ENCODE measurements around the gene TEX10. TPM values are rescaled to one million over a fixed set of nuclear protein-coding genes. Genes with fewer than 3 reads are reported as not detected.

The TEX10 gene
- total and polyA plus RNA-seq, 3 donors from 2014 or later = 45.3 to 47.4 (median 45.7) TPM

GRCh38 chr9:100281066-100281465 is 71.7 kb downstream of the TEX10 start:
- Histone ChIP-seq H3K4me3 (no peak overlapping the region), H3K9me3 (no peaks in the 10 kb centered on the region), H3K36me3 (ENCODE audit: low read depth, missing control alignments) (no peaks in the 10 kb centered on the region), H3K27ac (no peak overlapping the region), H3K4me1 (no peaks in the 10 kb centered on the region), H3K27me3 (no peaks in the 10 kb centered on the region)
- intact Hi-C loops (cut with DNase I; ENCODE audit: low total_unique reads) = no loop called here
- DNase-seq = no peak
- no peak for TF ChIP-seq CTCF (IDR thresholded peaks at IDR 0.05)
- no peak for TF ChIP-seq POLR2A (IDR thresholded peaks at IDR 0.05)
- 85 to 88% methylated on average over 2 of the region's 2 CpGs for WGBS, 2 donors

GRCh38 chr9:100277166-100277979 is 75.4 kb downstream of the TEX10 start:
- 80 to 84% methylated on average over 5 of the region's 5 CpGs for WGBS, 2 donors
- intact Hi-C loops (cut with DNase I; ENCODE audit: low total_unique reads) = no loop called here
- H3K4me1 ChIP-seq = no peaks in the 10 kb centered on the region
- no peak overlapping the region for H3K4me3 ChIP-seq
- H3K27ac ChIP-seq = no peak overlapping the region
- H3K9me3 ChIP-seq = no peaks in the 10 kb centered on the region
- H3K36me3 ChIP-seq (ENCODE audit: low read depth, missing control alignments) = no peaks in the 10 kb centered on the region
- H3K27me3 ChIP-seq = no peaks in the 10 kb centered on the region
- TF ChIP-seq POLR2A (IDR thresholded peaks at IDR 0.05) (no peak), CTCF (IDR thresholded peaks at IDR 0.05) (no peak)
- no peak for DNase-seq

- no peaks in the 10 kb centered on the region for H3K27me3 ChIP-seq
- TF ChIP-seq CTCF (IDR thresholded peaks at IDR 0.05) (no peak), POLR2A (IDR thresholded peaks at IDR 0.05) (no peak)
- 94 to 97% methylated on average over 1 of the region's 1 CpG for WGBS, 2 donors
Measured at GRCh38 chr9:100269656-100270055, 83.1 kb downstream of the TEX10 start.

GRCh38 chr9:100268271-100268670 is 84.5 kb downstream of the TEX10 start:
- Histone ChIP-seq H3K9me3 (no peaks in the 10 kb centered on the region), H3K4me1 (no peaks in the 10 kb centered on the region), H3K27me3 (no peaks in the 10 kb centered on the region), H3K27ac (no peak overlapping the region), H3K36me3 (ENCODE audit: low read depth, missing control alignments) (no peaks in the 10 kb centered on the region), H3K4me3 (no peak overlapping the region)
- DNase-seq = no peak
- intact Hi-C loops (cut with DNase I; ENCODE audit: low total_unique reads) = no loop called here
- TF ChIP-seq POLR2A (IDR thresholded peaks at IDR 0.05) (no peak), CTCF (IDR thresholded peaks at IDR 0.05) (no peak)
- WGBS, 2 donors = 93 to 94% methylated on average over 4 of the region's 4 CpGs

More at GRCh38 chr9:100269656-100270055, 83.1 kb downstream of the TEX10 start:
- no peaks in the 10 kb centered on the region for H3K36me3 ChIP-seq (ENCODE audit: low read depth, missing control alignments)
- no peak overlapping the region for H3K4me3 ChIP-seq
- no peak for DNase-seq
- no peak overlapping the region for H3K27ac ChIP-seq
- H3K9me3 ChIP-seq = no peaks in the 10 kb centered on the region
- intact Hi-C loops (cut with DNase I; ENCODE audit: low total_unique reads) = no loop called here
- H3K4me1 ChIP-seq = no peaks in the 10 kb centered on the region

- intact Hi-C loops (cut with DNase I; ENCODE audit: low total_unique reads) = no loop called here
Measured at GRCh38 chr9:100267211-100267610, 85.5 kb downstream of the TEX10 start.

More at GRCh38 chr9:100267211-100267610, 85.5 kb downstream of the TEX10 start:
- DNase-seq = no peak
- no peak overlapping the region for H3K27ac ChIP-seq
- no peak for TF ChIP-seq POLR2A (IDR thresholded peaks at IDR 0.05)
- no peak for TF ChIP-seq CTCF (IDR thresholded peaks at IDR 0.05)
- H3K4me3 ChIP-seq = no peak overlapping the region
- WGBS, 2 donors = 93 to 98% methylated on average over 3 of the region's 3 CpGs
- no peaks in the 10 kb centered on the region for H3K36me3 ChIP-seq (ENCODE audit: low read depth, missing control alignments)
- H3K4me1 ChIP-seq = no peaks in the 10 kb centered on the region
- no peaks in the 10 kb centered on the region for H3K9me3 ChIP-seq
- no peaks in the 10 kb centered on the region for H3K27me3 ChIP-seq
